Measurements from ENCODE around the gene RHOXF2B.
"Not testable (repeated sequence)": the region's sequence is repeated elsewhere in the genome, so short reads cannot be mapped to it uniquely, and the experiment has no call there.

RHOXF2B gene

DNA sequence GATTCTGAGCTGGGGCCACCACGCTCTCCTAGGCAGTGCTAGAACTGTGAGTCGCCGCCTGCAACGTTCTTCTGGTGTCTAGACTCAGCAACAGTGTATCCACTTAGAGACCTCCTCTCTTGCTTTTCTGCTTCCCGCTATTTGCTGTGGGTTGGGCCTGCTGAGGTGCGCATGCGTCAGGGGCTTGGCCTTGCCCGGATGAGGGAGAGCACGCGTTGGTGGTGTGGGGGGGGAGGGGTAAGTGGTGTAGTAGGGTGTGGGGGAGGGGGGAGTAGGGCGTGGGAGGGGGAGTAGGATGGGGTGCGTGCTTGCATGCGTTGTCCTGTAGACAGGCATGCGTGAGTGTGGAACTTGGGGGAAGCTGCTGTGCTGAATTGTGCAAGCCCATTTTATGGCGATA lies at the start of gene RHOXF2B:
Gene RHOXF2B (minus strand): TSS at position 101 of the 400 bp plus-strand sequence. CDS start 138 bp downstream, outside the sequence.
- H3K27me3 Mint-ChIP-seq; H3K36me3 Mint-ChIP-seq; H3K4me1 Mint-ChIP-seq (ENCODE audit: low read depth); H3K27ac Mint-ChIP-seq; H3K4me3 Mint-ChIP-seq; H3K9me3 Mint-ChIP-seq (ENCODE audit: low read depth): not testable (repeated sequence)

DNA sequence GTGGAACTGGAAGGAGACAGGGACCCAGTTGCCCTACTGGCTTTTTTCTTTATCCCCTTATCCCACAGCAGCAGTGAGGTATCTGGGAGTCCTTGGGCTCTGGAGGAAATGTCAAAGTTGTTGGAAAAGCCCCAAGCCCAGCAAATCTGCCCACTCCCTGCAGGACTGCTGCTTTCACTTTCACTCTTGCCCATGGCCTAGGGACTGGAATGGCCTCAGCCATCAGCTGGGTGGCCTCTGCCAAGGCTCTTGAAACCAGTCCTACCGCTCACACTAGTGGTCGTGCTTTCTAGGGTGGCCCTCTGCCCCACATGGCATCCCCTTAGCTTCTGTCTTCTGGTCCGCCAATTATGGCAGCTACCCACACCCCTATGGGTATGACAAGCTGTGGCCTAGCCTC lies 48.0 kb upstream of the RHOXF2B start:
- no peaks in the 10 kb centered on the region for H3K27me3 Mint-ChIP-seq
- H3K4me1 Mint-ChIP-seq (ENCODE audit: low read depth), result peaks cover 6% of the 10 kb centered on the region
- no peaks in the 10 kb centered on the region for H3K36me3 Mint-ChIP-seq
- no peak overlapping the region for H3K4me3 Mint-ChIP-seq
- no peaks in the 10 kb centered on the region for H3K9me3 Mint-ChIP-seq (ENCODE audit: low read depth)
- no peak overlapping the region for H3K27ac Mint-ChIP-seq

DNA sequence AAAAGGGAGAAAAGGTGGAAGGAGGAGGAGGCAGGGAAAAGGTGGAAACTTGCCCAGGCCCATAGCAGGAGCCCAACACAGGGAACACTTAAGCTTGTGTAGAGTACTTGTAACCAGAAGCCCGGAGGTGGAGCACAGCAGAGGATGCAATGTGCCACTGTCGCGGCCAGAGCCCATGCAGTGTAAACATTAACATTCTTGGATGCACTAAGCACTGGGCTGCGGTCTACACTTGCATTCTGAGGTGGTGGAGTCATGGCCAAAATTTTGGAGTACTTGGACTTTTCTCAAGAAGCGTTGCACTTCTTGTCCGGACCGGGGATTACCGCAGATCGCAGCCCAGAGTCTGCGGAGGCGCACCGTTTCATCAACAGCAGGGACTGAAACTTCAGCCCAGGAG lies 42.7 kb upstream of the RHOXF2B start:
- H3K4me1 Mint-ChIP-seq (ENCODE audit: low read depth), result peaks cover 2% of the 10 kb centered on the region
- H3K27ac Mint-ChIP-seq, result no peak overlapping the region
- no peaks in the 10 kb centered on the region for H3K36me3 Mint-ChIP-seq
- no peaks in the 10 kb centered on the region for H3K9me3 Mint-ChIP-seq (ENCODE audit: low read depth)
- no peaks in the 10 kb centered on the region for H3K27me3 Mint-ChIP-seq
- no peak overlapping the region for H3K4me3 Mint-ChIP-seq

DNA sequence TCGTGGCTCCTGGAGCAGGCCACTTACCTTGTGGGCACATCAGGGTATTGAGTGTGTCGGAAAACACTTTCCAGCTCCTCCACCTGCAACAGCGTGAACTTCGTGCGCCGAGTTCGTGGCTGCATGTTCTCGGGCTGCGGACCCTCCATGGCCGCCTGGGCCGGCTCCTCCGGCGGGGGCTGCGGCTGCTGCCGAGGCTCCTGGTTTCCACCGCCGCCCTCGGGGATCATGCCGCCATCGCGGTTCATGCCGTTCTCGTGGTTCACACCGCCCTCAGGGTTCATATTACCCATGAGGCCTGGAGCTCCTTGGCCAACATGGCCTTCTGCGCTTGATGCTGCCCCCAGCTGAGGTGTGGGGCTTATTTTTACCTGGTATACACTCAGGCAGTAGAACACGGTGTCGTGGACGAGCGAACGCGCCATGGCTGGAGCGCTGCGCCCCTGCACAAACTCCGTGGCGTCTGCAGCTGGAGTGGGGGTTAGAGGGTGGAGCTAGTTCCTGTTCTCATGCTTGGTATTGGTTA lies 38.0 kb upstream of the RHOXF2B start, which contains the start of gene RHOXF1:
Gene RHOXF1 (minus strand): TSS at position 476 of the 526 bp plus-strand sequence. CDS start 51 bp downstream, at position 425.
- Mint-ChIP-seq H3K36me3 (peaks cover 2% of the 10 kb centered on the region), H3K27ac (no peak within 1 kb of the TSS), H3K27me3 (no peaks in the 10 kb centered on the region), H3K4me3 (no peak within 1 kb of the TSS), H3K4me1 (ENCODE audit: low read depth) (no peaks in the 10 kb centered on the region), H3K9me3 (ENCODE audit: low read depth) (no peaks in the 10 kb centered on the region)

DNA sequence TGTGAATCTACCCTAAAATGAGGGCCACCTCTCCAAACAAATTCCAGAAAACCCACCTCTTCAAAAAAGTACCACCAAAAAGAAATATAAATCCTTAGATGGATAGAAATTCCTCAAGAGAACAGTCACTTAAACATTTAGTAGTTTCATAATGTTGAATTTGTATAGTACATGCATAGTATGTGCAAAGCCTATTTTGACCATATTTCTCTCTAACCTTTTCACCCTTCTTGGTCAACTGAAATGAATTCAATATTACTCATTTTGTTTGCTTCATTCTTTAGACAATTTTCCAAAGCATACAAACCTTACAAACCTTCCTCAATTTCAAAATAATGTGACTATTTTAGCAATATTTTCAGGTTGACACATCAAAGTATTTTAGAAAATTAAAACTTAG lies 34.1 kb upstream of the RHOXF2B start:
- no peak overlapping the region for H3K4me3 Mint-ChIP-seq
- H3K9me3 Mint-ChIP-seq (ENCODE audit: low read depth), result no peaks in the 10 kb centered on the region
- H3K27me3 Mint-ChIP-seq, result no peaks in the 10 kb centered on the region
- H3K4me1 Mint-ChIP-seq (ENCODE audit: low read depth), result no peaks in the 10 kb centered on the region
- peaks cover 2% of the 10 kb centered on the region for H3K36me3 Mint-ChIP-seq
- no peak overlapping the region for H3K27ac Mint-ChIP-seq

DNA sequence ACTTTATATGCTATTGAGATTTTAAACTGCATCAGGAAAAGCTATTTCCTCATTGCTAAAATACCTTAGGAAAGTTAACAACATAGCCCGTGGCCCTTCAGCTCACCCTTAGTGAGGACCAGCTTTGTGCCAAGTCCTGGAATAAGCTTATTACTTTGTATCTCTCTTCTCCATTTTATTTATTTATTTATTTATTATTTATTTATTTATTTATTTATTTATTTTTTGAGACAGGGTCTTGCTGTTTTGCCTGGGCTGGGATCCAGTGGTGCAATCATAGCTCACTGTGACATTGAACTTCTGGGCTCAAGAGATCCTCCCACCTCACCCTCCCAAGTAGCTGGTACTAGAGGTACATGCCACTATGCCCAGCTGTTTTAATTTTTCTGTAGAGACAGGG lies 31.9 kb upstream of the RHOXF2B start:
- H3K9me3 Mint-ChIP-seq (ENCODE audit: low read depth), result no peaks in the 10 kb centered on the region
- H3K36me3 Mint-ChIP-seq, result no peaks in the 10 kb centered on the region
- H3K27me3 Mint-ChIP-seq, result no peaks in the 10 kb centered on the region
- H3K27ac Mint-ChIP-seq, result no peak overlapping the region
- no peak overlapping the region for H3K4me3 Mint-ChIP-seq
- H3K4me1 Mint-ChIP-seq (ENCODE audit: low read depth), result no peaks in the 10 kb centered on the region

DNA sequence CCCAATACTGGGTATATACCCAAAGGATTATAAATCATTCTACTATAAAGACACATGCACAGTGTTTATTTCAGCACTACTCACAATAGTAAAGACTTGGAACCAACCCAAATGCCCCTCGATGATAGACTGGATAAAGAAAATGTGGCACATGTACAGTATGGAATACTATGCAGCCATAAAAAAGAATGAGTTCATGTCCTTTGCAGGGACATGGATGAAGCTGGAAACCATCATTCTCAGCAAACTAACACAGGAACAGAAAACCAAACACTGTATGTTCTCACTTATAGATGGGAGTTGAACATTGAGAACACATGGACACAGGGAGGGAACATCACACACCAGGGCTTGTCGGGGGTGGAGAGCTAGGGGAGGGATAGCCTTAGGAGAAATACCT lies 27.2 kb upstream of the RHOXF2B start:
- H3K9me3 Mint-ChIP-seq (ENCODE audit: low read depth); H3K27ac Mint-ChIP-seq; H3K27me3 Mint-ChIP-seq; H3K4me3 Mint-ChIP-seq; H3K4me1 Mint-ChIP-seq (ENCODE audit: low read depth); H3K36me3 Mint-ChIP-seq: not testable (repeated sequence)

DNA sequence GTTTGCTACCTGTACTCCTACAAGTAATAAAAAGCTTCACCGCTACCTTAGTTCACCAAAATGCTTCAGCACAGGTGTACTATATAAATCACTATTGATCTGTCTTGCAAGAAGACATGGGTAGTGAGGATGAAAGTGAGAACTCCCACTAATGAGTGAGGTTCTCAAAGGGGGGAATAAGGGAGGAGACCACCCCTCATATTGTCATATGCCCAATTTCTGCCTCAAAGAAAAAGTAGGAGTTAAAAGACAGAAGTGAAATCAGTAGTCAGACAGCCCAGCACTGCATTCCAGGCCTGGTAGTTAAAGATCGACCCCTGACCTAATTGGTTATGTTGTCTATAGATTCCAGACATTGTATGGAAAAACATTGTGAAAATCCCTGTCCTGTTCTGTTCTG lies 23.6 kb upstream of the RHOXF2B start:
- not testable (repeated sequence) for H3K9me3 Mint-ChIP-seq (ENCODE audit: low read depth); H3K27me3 Mint-ChIP-seq

DNA sequence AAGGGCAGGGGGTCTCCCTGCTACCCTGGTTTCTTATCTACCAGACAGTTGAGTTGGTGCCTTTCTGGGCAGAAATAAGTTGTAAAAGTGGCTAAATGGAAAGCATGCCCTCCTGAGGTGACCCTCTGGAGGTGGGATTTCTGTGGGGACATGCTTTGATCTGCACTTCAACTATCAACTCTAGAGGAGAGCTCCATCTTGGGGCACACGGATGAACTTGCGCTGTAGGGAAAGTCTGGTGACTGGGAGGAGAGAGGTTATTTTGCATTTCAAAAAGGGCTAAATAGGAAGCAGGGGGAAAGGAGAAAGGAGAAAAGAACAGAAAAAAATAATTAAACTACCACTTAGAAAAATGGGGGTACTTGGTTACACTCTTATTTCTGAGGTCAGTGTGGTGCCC lies 12.7 kb upstream of the RHOXF2B start:
- H3K9me3 Mint-ChIP-seq (ENCODE audit: low read depth), result no peaks in the 10 kb centered on the region
- H3K27me3 Mint-ChIP-seq, result no peaks in the 10 kb centered on the region
- H3K36me3 Mint-ChIP-seq, result no peaks in the 10 kb centered on the region
- no peak overlapping the region for H3K4me3 Mint-ChIP-seq
- H3K27ac Mint-ChIP-seq, result no peak overlapping the region
- no peaks in the 10 kb centered on the region for H3K4me1 Mint-ChIP-seq (ENCODE audit: low read depth)

More for the DNA sequence above, 23.6 kb upstream of the RHOXF2B start:
- not testable (repeated sequence) for H3K27ac Mint-ChIP-seq; H3K4me3 Mint-ChIP-seq; H3K36me3 Mint-ChIP-seq; H3K4me1 Mint-ChIP-seq (ENCODE audit: low read depth)

DNA sequence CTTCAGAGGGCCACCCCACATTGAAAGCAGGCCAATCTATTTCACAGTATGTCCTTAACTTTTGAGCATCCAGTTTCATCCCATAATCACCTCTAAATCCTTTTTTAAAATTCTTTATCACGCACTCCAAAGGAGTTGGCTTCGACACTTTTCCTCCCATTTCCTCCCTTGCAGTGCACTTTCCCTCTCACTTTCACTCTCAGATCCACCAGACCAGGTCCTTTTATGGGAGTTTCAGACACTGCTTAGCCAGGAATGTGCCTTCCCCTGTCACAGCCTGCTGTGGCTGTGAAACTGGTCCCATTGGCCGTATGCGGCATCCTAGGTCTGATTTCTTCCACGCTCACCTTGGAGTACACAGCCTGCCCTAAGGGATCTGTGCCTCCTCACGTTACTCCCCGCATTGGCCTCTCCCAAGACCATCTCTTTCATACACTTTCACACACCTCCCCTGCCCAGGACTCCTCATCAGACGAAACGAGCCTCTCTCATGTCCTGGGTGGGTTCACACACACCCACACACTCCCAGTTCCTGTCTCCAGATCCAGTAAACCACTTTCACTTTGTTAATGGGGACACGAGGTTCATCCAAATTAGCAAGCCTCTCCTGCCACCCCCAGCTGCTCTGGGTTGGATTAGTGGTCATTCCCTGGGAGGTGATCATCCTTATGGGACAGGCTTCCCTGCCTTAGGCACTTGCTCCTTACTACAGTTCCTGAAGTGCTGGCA lies 10.0 kb upstream of the RHOXF2B start:
- Mint-ChIP-seq H3K36me3 (no peaks in the 10 kb centered on the region), H3K27me3 (no peaks in the 10 kb centered on the region), H3K9me3 (ENCODE audit: low read depth) (no peaks in the 10 kb centered on the region), H3K27ac (no peak overlapping the region), H3K4me1 (ENCODE audit: low read depth) (no peaks in the 10 kb centered on the region), H3K4me3 (no peak overlapping the region)

DNA sequence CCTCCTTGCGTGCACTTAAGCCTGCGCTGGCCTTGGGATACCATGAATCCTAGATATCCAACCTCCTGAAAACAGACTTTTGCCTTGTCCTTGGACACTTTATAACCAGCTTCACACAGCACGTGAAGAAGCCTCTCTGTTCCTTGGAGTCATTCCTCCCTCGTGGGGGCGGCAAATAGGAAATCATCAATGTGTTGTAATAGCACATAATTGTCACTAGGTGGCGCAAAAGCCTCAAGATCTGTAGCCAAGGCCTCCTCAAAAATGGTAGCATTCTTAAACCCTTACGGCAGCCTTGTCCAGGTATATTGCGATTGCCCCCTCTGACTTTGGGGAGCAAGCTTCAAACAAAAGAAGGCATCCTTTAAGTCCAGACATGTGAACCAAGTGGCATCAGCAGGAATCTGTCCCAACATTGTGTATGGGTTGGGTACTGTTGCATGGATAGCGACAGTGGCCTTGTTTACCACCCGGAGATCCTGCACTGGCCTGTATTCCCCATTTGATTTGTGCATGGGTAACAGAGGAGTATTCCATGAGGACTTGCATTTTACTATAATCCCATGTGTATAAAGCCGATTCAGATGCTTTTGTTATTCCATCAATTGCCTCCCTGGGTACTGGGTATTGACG lies 8.2 kb upstream of the RHOXF2B start:
- H3K9me3 Mint-ChIP-seq (ENCODE audit: low read depth); H3K4me1 Mint-ChIP-seq (ENCODE audit: low read depth); H3K4me3 Mint-ChIP-seq; H3K27me3 Mint-ChIP-seq; H3K36me3 Mint-ChIP-seq; H3K27ac Mint-ChIP-seq: not testable (repeated sequence)

DNA sequence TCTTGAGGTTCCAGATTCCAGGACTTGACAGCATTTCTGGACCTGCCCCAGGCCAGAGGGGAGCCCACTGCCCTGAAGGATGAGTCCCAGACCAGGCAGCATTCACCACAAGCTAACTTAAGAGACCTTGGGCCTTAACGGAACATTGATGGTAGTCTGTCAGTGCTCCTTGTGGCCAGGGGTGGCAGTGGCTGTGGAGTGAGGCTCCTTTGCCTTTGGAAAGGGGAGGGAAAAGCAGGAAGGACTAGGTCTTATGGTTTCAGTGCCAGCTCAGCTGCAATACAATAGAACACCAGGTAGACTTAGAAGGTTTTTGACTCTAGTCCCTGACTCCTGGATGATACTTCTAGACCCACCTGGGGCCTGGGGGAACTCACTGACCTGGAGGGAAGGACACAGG lies 11.3 kb downstream of the RHOXF2B start:
- not testable (repeated sequence) for H3K27ac Mint-ChIP-seq, H3K36me3 Mint-ChIP-seq, H3K27me3 Mint-ChIP-seq

DNA sequence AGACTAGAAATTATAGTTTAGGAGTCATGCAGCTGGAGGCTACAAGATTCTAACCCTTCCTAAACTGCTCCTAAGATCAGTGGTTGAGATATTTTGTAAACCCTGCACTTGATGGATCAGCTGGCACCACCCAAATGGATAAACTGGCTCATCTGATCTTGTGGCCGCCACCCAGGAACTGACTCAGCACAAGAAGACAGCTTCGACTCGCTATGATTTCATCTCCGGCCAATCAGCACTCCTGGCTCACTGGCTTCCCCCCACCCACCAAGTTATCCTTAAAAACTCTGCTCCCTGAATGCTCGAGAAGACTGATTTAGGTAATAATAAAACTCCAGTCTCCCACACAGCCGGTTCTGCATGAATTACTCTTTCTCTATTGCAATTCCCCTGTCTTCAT lies 34.8 kb downstream of the RHOXF2B start:
- not testable (repeated sequence) for H3K4me1 Mint-ChIP-seq (ENCODE audit: low read depth); H3K27ac Mint-ChIP-seq; H3K36me3 Mint-ChIP-seq; H3K27me3 Mint-ChIP-seq; H3K4me3 Mint-ChIP-seq; H3K9me3 Mint-ChIP-seq (ENCODE audit: low read depth)

More for the DNA sequence above, 11.3 kb downstream of the RHOXF2B start:
- H3K9me3 Mint-ChIP-seq (ENCODE audit: low read depth); H3K4me1 Mint-ChIP-seq (ENCODE audit: low read depth); H3K4me3 Mint-ChIP-seq: not testable (repeated sequence)

DNA sequence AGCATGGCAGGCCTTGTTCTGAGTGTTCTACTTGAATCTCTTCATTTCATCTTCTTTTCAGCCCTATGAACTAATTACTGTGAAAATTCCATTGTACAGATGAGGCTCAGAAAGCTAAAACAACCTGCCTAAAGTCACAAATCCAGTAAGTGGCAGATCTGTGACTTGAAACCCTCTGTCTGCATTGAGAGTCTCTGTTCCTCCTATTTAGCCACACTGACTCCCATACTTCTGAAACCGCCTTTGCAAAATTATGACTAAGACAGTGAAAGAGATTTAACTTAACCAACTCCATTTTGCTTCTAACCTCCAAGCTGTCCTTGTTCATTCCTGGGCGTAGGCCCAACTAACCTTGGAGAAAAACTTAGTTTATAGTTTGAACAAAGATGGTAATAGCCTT lies 35.2 kb downstream of the RHOXF2B start:
- H3K27me3 Mint-ChIP-seq; H3K36me3 Mint-ChIP-seq; H3K4me3 Mint-ChIP-seq; H3K4me1 Mint-ChIP-seq (ENCODE audit: low read depth); H3K27ac Mint-ChIP-seq; H3K9me3 Mint-ChIP-seq (ENCODE audit: low read depth): not testable (repeated sequence)

DNA sequence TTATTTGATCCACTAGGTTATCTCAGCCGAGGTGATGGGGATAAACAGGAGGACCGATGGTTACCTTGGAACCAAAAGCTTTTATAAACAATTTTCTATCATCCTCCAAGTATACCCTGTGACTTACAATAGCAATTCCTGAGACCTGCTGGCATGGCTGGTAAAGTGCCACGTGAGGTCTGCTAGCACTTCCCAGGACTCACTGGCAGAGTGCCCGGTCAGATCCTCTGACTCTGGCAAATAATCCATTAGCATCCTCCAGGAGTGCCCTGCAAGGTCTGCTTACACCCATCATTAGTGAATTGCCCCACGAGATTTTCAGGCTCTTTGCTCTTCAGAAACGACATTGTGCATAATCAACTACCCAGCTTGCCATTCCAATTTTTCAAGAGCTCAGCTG lies 37.3 kb downstream of the RHOXF2B start:
- H3K4me3 Mint-ChIP-seq; H3K9me3 Mint-ChIP-seq (ENCODE audit: low read depth); H3K4me1 Mint-ChIP-seq (ENCODE audit: low read depth); H3K36me3 Mint-ChIP-seq; H3K27me3 Mint-ChIP-seq; H3K27ac Mint-ChIP-seq: not testable (repeated sequence)

All from activated naive CD8-positive, alpha-beta T cell (primary cell).